C4-2B (cell line): ENCODE results near the gene PTPRB.
A peak's percentile ranks its signal among the peaks of the same experiment; 100 is the strongest.

Experiments used
- H3K27ac ChIP-seq: fragments of 450-650 bp; 2 replicates; pipeline ENCODE4 v1.5.1; 2017
- CTCF ChIP-seq: fragments of 450-650 bp; conservative IDR thresholded peaks from 2 replicates; pipeline ENCODE4 v1.5.1; 2017; ENCODE audit warnings: mild to moderate bottlenecking
- ZFX ChIP-seq: fragments of 450-650 bp; IDR thresholded peaks from 2 replicates; pipeline ENCODE4 v1.6.1; 2017

The PTPRB gene

GRCh38 chr12:70627677-70628076 is 9.6 kb downstream of the PTPRB start:
- no peak overlapping the region for H3K27ac ChIP-seq
- no peak for TF ChIP-seq CTCF
- no peak for TF ChIP-seq ZFX

- H3K27ac ChIP-seq: no peak overlapping the region
- no peak for TF ChIP-seq CTCF
- TF ChIP-seq ZFX: no peak
Observed at GRCh38 chr12:70626180-70626579, 11.0 kb downstream of the PTPRB start.

GRCh38 chr12:70619471-70620152 is 17.6 kb downstream of the PTPRB start:
- no peak overlapping the region for H3K27ac ChIP-seq
- TF ChIP-seq CTCF: no peak
- TF ChIP-seq ZFX: no peak

- TF ChIP-seq ZFX: no peak
- TF ChIP-seq CTCF: no peak
- no peak overlapping the region for H3K27ac ChIP-seq
Observed at GRCh38 chr12:70618371-70618770, 18.9 kb downstream of the PTPRB start.

- no peak for TF ChIP-seq ZFX
- TF ChIP-seq CTCF: no peak
- H3K27ac ChIP-seq: no peak overlapping the region
Observed at GRCh38 chr12:70617450-70617849, 19.8 kb downstream of the PTPRB start.

GRCh38 chr12:70615174-70615866 is 21.9 kb downstream of the PTPRB start:
- H3K27ac ChIP-seq: no peak overlapping the region
- TF ChIP-seq CTCF (no peak), ZFX (no peak)

GRCh38 chr12:70609739-70610491 is 27.3 kb downstream of the PTPRB start:
- peak overlapping the region; percentile 34; the same call in 1 of the 2 replicates for H3K27ac ChIP-seq

More at GRCh38 chr12:70609739-70610491, 27.3 kb downstream of the PTPRB start:
- TF ChIP-seq ZFX (no peak), CTCF (no peak)
